Stomach (tissue), 9 donors: ENCODE measurements around the gene CFAP100. TPM values are rescaled to one million over a fixed set of nuclear protein-coding genes. Genes with fewer than 3 reads are reported as not detected.
A peak's percentile ranks its signal among the peaks of the same experiment; 100 is the strongest.

Experiments
- DNase-seq, 2 donors: peaks; one replicate each; pipeline versions ENCODE4 v3.0.0 to v3.0.0-alpha.2; 2013 to 2019
- H3K27ac ChIP-seq, 5 donors: fragments of 200-600 bp in 4 of 5; sonication (generic) in 4 of 5; one replicate each; pipeline ENCODE4 v1.5.1; 2013 to 2019; ENCODE audit warnings: mild to moderate bottlenecking in 1 of 5, moderate library complexity in 1 of 5
- H3K27me3 ChIP-seq, 3 donors: fragments of 200-600 bp; sonication (generic); one replicate each; pipeline ENCODE4 v1.5.1; 2017 to 2019; ENCODE audit warnings: mixed run types in 1 of 3
- H3K36me3 ChIP-seq, 4 donors: fragments of 200-600 bp; sonication (generic); 1 replicate in 3 of 4; 2 replicates in 1 of 4; pipeline ENCODE4 v1.5.1; 2016 to 2019
- H3K4me1 ChIP-seq, 4 donors: fragments of 200-600 bp; sonication (generic); one replicate each; pipeline ENCODE4 v1.5.1; 2016 to 2019
- H3K4me3 ChIP-seq, 4 donors: fragments of 200-600 bp; sonication (generic) in 3 of 4; one replicate each; pipeline ENCODE4 v1.5.1; 2016 to 2019; ENCODE audit warnings: mild to moderate bottlenecking in 1 of 4
- H3K9me3 ChIP-seq, 4 donors: fragments of 200-600 bp; sonication (generic); one replicate each; pipeline ENCODE4 v1.5.1; 2016 to 2019
- EP300 ChIP-seq: sonication (generic); formaldehyde crosslinking; IDR thresholded peaks from one replicate; pipeline ENCODE4 v1.6.1; 2017; ENCODE audit warnings: antibody characterized with exemption
- POLR2A ChIP-seq, 4 donors: fragments of 450-650 bp; IDR thresholded peaks; one replicate each; pipeline ENCODE4 v1.6.1; 2016; ENCODE audit warnings: antibody characterized with exemption in 4 of 4, control low read depth in 2 of 4, mild to moderate bottlenecking in 1 of 4, moderate library complexity in 1 of 4
- POLR2AphosphoS5 ChIP-seq, 3 donors: sonication (generic); formaldehyde crosslinking; IDR thresholded peaks; one replicate each; pipeline ENCODE4 v1.6.1; 2016; ENCODE audit warnings: antibody characterized with exemption in 3 of 3
- WGBS, 5 donors: extraction: QIAGEN DNeasy Blood & Tissue Kit in 3 of 5; methylation state at CpG; one replicate each; pipeline versions ENCODE4 v1.1.5 to v1.1.7; 2013 to 2018; 5-methylcytosine and 5-hydroxymethylcytosine counted together
- intact Hi-C: fragments of 100-400 bp; cut with DNase I; formaldehyde crosslinking; loops from one replicate; pipeline ENCODE4 v1.15.1; 2023; ENCODE audit warnings: low total_unique reads
- polyA plus RNA-seq, 3 donors: library from polyadenylated mRNA; stranded (reverse); fragments of 200-250 nt; gene quantifications; one replicate each; pipeline ENCODE4 v1.2.3, GENCODE V29; 2013
- total RNA-seq, 5 donors: library from RNA; depleted of rRNA; stranded (reverse); fragments of >200 nt; gene quantifications; one replicate each; pipeline versions ENCODE4 v1.1.0 to v1.2.3, GENCODE V29; 2014 to 2016
- TF ChIP-seq, protein P1 (sequence below), 7 experiments: fragments of 450-650 bp in 4 of 7; fragments of 200-600 bp in 3 of 7; sonication (generic) in 3 of 7; IDR thresholded peaks; one replicate each; pipeline ENCODE4 v1.5.1; 2016 to 2019; ENCODE audit warnings: antibody characterized with exemption in 7 of 7, control low read depth in 2 of 7, mild to moderate bottlenecking in 1 of 7
- donor health status: healthy with polysubstance abuse.
- donor health status: Bipolar disorder and iron deficiency.
- donor health status: healthy.

CFAP100 gene
- total and polyA plus RNA-seq, 8 donors: not detected

GRCh38 chr3:126472277-126473006, 77.7 kb downstream of the CFAP100 start:
- no peaks in the 10 kb centered on the region for H3K9me3 ChIP-seq
- peaks cover 39 to 47% (median 45%) of the 10 kb centered on the region in 4 donors for H3K36me3 ChIP-seq
- intact Hi-C loops: no loop called here
- peak overlapping the region in 2 of 4 donors; percentile 67 to 90 for H3K4me3 ChIP-seq
- no peaks in the 10 kb centered on the region for H3K27me3 ChIP-seq
- TF ChIP-seq, protein P1, sequence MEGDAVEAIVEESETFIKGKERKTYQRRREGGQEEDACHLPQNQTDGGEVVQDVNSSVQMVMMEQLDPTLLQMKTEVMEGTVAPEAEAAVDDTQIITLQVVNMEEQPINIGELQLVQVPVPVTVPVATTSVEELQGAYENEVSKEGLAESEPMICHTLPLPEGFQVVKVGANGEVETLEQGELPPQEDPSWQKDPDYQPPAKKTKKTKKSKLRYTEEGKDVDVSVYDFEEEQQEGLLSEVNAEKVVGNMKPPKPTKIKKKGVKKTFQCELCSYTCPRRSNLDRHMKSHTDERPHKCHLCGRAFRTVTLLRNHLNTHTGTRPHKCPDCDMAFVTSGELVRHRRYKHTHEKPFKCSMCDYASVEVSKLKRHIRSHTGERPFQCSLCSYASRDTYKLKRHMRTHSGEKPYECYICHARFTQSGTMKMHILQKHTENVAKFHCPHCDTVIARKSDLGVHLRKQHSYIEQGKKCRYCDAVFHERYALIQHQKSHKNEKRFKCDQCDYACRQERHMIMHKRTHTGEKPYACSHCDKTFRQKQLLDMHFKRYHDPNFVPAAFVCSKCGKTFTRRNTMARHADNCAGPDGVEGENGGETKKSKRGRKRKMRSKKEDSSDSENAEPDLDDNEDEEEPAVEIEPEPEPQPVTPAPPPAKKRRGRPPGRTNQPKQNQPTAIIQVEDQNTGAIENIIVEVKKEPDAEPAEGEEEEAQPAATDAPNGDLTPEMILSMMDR (IDR thresholded peaks at IDR 0.05): no peak
- TF ChIP-seq EP300 (no peak), POLR2AphosphoS5 (IDR thresholded peaks at IDR 0.05) (peak; percentile 76 to 92 (median 76))
- peak overlapping the region in 4 of 5 donors; percentile 23 to 63 (median 55) for H3K27ac ChIP-seq
- WGBS, 5 donors: 20 to 31% (median 23%) methylated on average over 8 of the region's 8 CpGs
- DNase-seq: peak; percentile 71 to 76
- peaks cover 33 to 73% (median 52%) of the 10 kb centered on the region in 4 donors for H3K4me1 ChIP-seq

DNA sequence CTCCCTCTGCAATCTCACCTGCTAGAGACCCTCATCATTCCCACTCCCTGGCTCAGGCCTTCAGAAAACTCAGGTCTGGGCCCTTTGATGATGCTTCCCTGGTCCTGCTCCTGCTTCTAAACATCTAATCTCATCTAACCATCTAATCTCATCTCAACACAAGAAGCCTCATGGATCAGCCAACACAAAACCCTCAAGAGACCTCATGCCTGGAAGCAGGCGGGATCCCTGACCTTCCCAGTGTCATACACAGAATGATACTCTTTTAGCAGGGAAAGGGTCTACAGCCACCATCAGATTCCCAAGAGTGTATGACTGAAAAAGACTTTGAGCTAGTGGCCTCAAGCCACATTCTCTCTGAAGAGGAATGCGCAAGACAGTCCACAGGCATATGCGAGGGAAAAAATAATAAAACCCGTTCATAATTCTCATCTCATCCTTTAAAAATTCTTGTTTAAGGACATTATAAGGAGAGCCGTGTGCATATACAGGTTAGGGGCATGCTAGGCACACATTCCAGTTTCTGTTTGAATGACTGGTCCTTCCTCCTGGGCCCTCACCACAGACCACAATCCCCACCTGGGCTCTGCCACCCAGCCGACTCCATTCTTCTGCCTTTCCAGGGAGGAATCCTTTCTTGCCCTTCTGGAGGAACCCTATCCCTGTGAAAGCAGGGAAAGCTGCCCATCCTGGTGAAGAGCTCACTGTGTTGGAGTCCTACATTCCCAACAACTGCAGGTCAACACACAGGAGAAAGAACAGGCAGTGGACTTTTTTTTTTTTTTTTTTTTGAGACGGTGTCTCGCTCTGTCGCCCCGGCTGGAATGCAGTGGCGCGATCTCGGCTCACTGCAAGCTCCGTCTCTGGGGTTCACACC, 78.8 kb downstream of the CFAP100 start:
- DNase-seq: no peak
- TF ChIP-seq EP300: no peak
- no peak for TF ChIP-seq POLR2AphosphoS5 (IDR thresholded peaks at IDR 0.05)
- no peak for TF ChIP-seq POLR2A (IDR thresholded peaks at IDR 0.05)
- TF ChIP-seq, protein P1 (IDR thresholded peaks at IDR 0.05): no peak
- H3K36me3 ChIP-seq: peaks cover 29 to 37% (median 34%) of the 10 kb centered on the region in 4 donors
- peak overlapping the region; percentile 67 to 90 (median 70) for H3K4me3 ChIP-seq
- no peaks in the 10 kb centered on the region for H3K9me3 ChIP-seq
- peaks cover 33 to 63% (median 51%) of the 10 kb centered on the region in 4 donors for H3K4me1 ChIP-seq
- H3K27ac ChIP-seq: peak overlapping the region in 3 of 5 donors; percentile 51 to 99 (median 98)
- 38 to 60% (median 53%) methylated on average over 13 to 14 of the region's 14 CpGs for WGBS, 5 donors
- H3K27me3 ChIP-seq: no peaks in the 10 kb centered on the region
- intact Hi-C loops: no loop called here

DNA sequence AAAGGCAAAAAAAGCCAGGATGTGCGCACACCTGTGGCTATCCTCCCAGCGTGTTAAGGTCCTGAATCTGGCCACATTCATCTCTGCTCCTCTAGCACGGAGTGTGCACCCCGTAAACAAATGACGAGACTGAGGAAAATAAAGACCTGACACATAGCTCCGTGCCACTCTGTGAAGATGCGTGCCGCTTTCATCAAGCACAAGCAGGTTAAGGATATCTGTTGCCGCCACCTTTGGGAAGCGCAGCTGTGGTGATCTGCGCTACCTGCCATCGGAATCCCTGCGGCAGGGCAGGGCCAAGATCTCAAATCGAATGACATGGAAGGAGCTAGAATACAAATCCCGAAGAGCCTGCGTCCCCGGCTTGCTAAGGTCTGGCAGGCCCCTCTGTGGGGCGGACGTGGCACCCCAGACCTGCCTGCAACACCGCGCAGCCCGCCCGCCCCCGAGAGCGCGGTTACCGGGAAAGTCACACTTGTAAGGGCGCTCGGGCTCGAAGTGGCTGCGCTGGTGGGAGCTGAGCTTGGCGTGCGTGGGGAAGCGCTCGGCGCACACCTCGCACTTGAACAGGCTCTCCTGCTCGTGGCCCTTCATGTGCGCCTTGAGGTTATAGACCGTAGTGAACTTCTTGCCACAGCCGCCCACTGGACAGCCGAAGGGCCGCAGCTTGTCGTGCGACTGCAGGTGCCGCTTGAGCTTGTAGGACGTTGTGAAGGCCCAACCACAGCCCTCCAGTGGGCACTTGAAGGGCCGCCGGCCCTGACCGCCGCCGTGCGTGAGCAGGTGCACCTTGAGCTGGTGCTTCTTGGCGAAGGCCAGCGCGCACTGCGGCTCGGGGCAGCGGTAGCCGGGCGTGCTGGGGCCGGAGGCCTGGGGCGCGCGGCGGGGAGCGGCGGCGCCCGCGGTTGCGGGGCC, 80.0 kb downstream of the CFAP100 start:
- peaks cover 33 to 52% (median 46%) of the 10 kb centered on the region in 4 donors for H3K4me1 ChIP-seq
- intact Hi-C loops: no loop called here
- H3K9me3 ChIP-seq: no peaks in the 10 kb centered on the region
- peak overlapping the region; percentile 67 to 90 (median 70) for H3K4me3 ChIP-seq
- DNase-seq: peak; percentile 53 to 79
- WGBS, 5 donors: 3 to 11% (median 4%) methylated on average over 19 to 72 of the region's 72 CpGs
- no peak for TF ChIP-seq POLR2AphosphoS5 (IDR thresholded peaks at IDR 0.05)
- TF ChIP-seq, protein P1 (IDR thresholded peaks at IDR 0.05): no peak
- TF ChIP-seq POLR2A (IDR thresholded peaks at IDR 0.05): no peak
- no peak for TF ChIP-seq EP300
- H3K36me3 ChIP-seq: peaks cover 18 to 24% (median 22%) of the 10 kb centered on the region in 4 donors
- peak overlapping the region; percentile 89 to 99 (median 98) for H3K27ac ChIP-seq
- H3K27me3 ChIP-seq: no peaks in the 10 kb centered on the region
